GM21619 (cell line): ENCODE results near the gene FLNB.

Experiments used
- ATAC-seq: cut with Tn5 transposase; IDR thresholded peaks from one replicate; pipeline ENCODE4 v1.9.1; 2021; ENCODE audit not compliant: unreplicated experiment

Gene FLNB

DNA sequence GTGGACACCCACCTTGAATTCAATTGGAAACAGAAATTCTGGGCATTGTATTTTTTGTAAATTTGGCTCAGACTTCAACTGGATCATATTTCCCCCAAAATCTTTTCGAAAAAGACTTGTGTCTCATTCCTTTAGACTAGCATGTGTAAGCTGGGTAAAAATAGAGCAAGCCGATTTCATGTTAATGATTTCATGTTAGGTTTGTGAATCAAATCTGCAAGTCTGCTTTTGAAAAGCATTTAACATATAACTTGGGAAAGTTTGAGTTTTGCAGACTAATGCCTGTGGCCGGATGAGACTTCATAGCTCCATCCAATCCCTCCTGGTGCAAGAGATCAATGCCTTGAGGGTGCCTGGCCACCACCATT, 64.5 kb downstream of the FLNB start:
- no peak for ATAC-seq

DNA sequence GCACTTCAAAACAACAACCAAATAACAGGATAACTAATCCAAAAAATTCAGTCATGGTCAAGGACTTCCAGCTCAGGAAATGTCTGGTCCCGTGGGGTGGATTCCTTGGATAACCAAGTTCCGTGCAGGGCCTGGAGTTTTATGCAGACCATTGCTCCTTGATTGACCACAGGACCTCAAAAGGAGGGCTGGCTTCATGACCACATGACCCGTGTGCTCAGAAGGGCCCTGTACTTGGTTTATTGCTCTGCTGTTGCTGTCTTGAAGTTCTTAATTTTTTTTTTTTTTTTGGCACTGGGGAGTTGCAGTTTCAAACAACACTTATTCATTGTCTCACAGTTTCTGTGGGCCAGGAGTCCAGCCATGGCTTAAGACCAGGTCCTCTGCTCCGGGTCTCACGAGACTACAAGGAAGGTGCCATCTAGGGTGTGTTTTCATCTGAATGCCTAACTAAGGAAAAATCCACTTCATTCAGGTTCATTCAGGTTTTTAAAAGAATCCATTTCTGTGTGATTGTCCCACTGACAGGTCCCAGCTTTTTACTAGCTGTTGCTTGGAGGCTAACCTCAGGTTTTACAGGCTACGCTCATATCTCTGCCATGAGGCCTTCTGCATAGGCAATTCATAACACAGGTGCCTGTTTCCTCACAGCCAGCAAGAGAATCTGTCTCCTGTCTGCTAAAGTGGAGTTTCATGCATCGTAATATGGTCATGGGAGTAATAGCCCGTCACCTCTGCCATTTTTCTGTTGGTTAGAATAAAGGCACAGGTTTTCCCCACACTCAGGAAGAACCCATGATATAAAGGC, 65.3 kb downstream of the FLNB start:
- ATAC-seq, result peak; percentile 11

GRCh38 chr3:58074116-58074715, 66.0 kb downstream of the FLNB start:
- ATAC-seq, result peak; percentile 58

DNA sequence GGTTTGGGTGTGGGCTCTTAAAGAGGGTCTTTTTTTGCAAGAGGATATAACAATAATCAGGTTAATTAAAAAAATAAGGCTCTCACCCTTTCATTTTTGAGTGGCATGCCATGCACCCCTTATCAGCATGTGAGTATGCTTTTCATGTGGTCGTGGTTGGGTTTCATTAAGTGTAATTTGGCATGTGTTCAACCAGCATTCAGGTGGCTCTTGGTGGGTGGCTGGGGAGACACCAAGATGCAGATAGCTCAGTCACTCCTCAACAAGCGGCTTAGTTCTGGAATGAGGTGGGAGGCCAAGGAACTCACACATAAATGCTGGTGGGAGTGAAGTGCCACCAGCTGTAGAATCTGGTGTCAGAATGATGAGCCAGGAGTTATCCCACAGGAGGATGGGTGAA, 66.8 kb downstream of the FLNB start:
- no peak for ATAC-seq

GRCh38 chr3:58077596-58078285, 69.5 kb downstream of the FLNB start:
- no peak for ATAC-seq

GRCh38 chr3:58078610-58079009, 70.4 kb downstream of the FLNB start:
- ATAC-seq, result no peak

DNA sequence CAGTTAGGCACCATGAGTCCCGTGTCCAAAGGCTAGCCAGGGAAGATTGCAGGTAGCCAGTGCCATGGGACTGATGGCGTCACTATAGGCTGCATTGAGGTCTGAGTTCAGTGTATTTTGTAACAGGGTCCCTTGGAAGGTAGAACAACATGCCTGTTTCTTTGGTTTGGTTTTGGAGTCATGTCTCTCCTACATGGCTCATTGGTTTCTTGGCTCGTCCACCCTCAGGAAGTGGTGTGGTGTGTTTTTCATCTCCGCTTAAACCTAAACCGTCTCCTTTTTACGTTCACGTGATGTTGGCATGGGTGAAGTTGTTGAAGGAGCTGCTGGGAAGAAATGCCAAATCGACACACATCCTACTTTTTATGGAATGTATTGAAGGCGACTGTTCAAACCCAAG, 71.6 kb downstream of the FLNB start:
- ATAC-seq, result no peak

DNA sequence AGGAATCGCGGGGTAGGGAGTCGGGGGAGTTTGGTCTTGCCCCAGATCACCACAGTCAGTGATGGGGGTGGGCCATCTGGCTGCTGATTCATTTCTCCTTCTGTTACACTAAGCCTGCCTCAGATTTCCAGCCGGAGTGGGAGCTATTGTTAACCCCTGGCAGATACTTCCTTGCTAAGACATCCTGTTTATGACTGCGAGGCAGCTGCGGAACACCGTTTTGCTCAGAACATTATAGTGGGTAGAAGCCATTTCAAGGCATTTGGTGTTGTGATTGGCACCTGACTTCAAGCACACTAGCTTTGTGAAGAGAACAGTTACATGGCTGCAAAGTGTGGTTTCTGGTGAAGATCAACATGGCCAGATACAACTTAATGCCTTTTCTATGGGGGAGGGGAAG, 73.8 kb downstream of the FLNB start:
- no peak for ATAC-seq

GRCh38 chr3:58084166-58084565, 75.9 kb downstream of the FLNB start:
- ATAC-seq, result no peak

- ATAC-seq, result peak; percentile 80
Measured at GRCh38 chr3:58084788-58085543, 76.7 kb downstream of the FLNB start.

DNA sequence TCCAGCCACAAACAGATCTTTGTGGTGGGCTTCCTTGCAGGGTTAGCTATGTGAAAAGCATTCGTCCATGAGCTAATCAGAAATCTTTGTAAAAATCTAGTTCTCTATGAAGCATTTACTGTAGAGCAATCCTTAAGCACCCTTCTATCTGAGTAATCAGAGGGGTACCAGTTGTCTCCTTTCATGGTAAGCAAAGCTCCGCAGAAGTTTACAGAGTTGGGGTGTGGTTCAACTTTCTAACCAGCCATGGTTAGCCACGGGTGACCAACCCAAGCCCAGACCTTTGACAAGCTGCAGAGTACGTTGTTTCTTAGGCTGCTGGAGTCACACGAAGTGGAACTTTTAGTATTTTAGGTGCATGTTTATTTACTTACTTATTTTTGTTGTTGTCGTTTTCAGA, 77.4 kb downstream of the FLNB start:
- ATAC-seq, result peak; percentile 44

GRCh38 chr3:58088501-58088900, 80.3 kb downstream of the FLNB start:
- ATAC-seq, result no peak

GRCh38 chr3:58090351-58090750, 82.1 kb downstream of the FLNB start:
- no peak for ATAC-seq

GRCh38 chr3:58092521-58092920, 84.3 kb downstream of the FLNB start:
- ATAC-seq, result no peak

DNA sequence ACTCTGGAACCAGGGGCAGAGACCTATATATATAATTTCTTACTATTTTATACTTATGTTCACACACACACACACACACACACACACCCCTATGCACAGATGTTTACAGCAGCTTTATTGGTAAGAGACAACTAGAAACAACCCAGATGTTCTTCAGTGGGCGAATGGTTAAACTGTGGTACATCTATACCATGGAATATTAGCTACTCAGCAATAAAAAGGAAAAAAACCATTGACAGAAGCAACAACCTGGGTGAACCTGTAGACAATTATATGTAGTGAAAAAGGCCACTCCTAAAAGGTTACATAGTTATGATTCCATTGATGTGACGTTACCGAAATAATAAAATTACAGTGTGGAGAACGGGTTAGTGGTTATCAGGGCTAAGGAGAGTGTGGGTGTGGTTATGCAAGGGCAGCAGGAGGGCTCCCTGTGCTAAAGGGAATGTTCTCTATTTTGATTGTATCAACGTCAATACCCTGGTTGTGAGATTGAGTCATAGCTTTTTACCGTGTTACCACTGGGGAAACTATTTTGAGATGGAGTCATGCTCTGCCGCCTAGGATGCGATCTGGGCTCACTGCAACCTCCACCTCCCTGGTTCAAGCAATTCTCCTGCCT, 85.5 kb downstream of the FLNB start:
- no peak for ATAC-seq

GRCh38 chr3:58094657-58095056, 86.4 kb downstream of the FLNB start:
- ATAC-seq, result no peak

- no peak for ATAC-seq
Measured at GRCh38 chr3:58095603-58096138, 87.4 kb downstream of the FLNB start.

- ATAC-seq, result no peak
Measured at GRCh38 chr3:58098531-58098930, 90.3 kb downstream of the FLNB start.

GRCh38 chr3:58099865-58100264, 91.6 kb downstream of the FLNB start:
- no peak for ATAC-seq

DNA sequence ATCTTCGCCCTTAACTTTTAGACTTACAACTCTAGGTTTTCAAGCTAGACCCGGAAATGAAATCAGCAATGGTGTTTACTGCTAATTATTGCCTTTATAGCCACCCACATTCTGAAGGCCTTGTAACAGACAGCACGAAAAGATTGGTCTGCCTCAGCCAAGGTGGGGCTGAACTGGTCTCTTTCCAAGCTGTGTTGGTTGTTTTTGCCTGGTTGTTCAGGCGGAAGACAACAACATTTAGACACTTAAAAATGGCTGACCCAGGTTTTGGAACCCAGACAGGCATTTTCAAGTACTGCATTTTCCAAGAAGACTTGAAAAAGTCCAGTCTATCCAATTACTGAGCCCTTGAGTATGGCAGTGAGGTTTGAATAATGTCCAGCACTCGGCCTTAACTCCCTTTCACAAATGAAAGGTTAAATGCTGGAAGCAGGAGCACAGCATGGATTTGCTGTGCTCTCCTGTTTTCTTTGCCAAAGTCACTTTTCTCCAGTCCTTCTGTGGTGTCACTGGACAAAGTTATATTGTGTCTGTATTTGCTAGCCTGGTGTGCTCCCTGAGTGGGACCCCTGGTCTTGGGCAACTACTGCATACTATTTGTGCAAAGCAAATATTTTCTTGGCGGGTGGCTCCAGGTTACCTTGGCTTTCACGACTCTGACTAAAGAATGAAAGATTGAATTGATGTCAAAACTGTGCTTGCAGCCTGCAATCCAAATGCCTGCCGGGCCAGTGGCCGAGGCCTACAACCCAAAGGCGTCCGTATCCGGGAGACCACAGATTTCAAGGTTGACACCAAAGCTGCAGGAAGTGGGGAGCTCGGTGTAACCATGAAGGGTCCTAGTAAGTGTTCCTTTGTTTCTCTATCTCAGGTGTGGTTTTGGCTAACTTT, 93.5 kb downstream of the FLNB start:
- no peak for ATAC-seq
